ENCODE measurements around the gene RUBCN.
A peak's percentile ranks its signal among the peaks of the same experiment; 100 is the strongest.
"Not testable (repeated sequence)": the region's sequence is repeated elsewhere in the genome, so short reads cannot be mapped to it uniquely, and the experiment has no call there.

Gene RUBCN

DNA sequence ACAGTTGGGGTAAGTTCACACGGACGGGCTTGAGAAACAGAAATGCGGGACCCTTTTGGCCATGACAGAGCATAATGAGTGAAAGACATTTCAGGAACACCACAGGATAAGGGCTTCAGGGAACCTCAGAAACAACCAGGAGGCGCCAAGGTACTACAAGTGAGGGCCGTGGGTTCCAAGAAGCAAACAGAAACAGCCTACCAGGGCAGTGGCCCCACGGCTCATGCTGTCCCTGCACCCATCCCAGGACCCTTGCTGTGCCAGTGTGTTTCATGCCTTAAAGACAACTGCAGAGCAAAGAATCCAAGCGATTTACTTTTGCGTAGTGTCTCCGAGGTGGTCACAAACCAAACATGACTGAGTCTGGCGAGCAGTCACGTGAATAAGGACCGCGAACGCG, 54.0 kb downstream of the RUBCN start:
- no peak for DNase-seq

DNA sequence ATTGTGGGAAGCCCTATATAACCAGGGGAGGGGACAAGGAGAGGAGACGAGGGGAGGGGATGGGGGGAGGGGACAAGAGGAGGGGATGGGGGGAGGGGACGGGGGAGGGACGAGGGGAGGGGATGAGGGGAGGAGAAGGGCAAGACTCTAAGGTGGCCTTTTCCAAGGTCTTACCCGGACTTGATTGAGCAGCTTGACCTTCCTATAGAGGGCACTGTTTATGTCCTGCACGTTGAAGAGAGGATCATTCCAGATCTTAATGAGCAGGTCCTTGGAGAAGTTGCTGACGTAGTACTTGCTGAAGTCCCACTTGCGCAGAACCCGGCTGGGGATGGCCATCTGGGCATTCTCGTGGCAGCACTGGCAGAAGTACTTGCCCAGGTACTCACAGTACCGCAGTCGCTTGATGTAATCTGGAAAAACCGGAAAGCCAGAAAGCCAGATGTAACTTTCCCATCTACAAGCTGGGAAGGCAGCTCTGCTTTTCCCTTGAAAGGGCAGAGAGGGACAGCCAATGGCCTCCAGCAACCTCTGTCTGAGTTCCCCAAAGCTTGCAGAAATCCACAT, 55.7 kb downstream of the RUBCN start:
- no peak for DNase-seq

DNA sequence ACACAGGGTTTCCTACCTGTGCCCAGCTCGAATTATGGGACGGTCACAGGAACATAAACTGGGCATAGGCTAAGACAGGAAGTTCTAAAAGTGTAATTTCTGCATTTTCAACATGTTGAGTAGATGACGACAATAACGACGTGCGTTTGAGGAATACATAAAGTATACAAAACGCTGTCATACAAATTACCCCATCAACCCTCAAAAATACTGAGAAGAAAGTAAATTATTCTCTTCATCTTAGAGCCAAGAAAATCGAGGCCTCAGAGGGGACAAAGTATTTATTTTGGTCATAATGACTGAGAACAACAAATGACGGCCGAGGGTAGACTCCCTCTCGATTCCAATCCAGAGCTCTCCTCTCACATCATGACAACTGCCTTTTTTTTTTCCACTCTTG, 60.8 kb downstream of the RUBCN start:
- no peak for DNase-seq

DNA sequence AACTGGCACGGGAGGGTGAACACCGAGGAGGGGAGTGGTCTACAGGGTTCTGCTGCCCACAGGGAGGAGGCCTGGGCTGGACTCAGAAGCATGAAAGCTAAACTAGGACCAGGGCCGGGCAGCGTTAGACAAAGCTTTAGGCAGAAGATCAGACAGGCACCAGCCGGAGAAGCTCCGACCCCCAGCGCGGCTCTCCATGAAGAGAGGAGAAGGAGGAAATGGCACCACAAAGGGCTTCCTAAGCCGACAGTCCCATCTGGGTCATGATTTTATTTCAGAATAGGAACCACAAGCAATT, 61.2 kb downstream of the RUBCN start:
- no peak for DNase-seq

DNA sequence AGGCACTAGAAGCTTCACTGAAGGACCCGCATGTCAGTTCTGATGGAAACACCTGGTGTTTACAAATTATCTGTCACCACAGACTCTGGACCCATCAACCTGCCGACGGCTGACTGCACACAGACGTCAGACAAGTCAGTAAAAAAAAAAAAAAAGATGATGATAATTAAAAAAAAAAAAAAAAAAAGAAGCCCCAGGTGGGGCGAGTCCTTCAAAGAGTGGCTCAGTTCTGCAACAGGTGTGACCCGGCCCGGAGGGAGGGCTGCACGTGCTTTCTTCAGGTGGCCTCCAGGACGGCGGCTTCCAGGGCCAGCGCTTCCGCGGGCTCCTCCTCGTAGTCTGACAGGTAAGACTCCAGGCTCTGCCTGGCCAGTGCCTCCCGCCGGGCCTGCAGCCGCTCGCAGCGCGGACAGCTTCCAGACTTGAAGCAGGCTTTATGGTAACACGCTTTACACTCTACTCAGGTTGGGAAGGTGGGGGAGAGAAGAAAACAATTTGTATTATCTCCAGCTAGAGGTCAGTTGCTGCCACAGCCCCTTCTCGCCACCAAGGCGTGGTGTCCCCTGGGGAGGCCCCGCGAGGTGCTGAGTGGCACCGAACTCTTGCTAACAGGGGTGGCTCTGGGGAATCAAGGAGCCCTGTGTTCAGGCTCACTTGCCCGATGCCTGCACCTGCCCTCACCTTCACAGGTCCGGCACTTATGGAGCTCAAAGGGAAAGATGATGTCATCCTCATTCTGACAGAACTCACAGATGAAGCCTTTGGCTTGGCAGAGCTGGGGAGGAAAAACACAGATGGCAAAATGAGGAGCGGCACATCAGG, 61.8 kb downstream of the RUBCN start:
- DNase-seq: peak in 1 of 2 donors; percentile 52

DNA sequence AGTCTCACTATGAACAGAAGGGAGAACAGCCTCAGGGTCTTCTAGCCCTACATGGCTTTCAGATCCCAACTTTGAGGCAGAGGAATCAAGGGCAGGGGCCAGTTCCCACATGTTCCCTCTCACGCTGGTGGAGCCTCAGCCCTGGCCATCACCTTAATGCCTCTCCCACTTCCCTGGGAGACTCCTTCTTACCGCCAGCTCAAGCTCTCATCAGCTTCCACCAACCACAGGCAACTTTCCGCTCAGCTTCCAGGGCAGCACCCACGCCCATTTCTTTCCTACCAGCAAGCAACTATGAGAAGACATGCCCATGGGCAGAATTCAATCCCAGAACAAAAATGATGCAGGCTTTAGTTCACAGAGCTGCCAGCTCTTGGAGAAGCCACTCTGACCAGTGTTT, 63.5 kb downstream of the RUBCN start:
- no peak for DNase-seq

DNA sequence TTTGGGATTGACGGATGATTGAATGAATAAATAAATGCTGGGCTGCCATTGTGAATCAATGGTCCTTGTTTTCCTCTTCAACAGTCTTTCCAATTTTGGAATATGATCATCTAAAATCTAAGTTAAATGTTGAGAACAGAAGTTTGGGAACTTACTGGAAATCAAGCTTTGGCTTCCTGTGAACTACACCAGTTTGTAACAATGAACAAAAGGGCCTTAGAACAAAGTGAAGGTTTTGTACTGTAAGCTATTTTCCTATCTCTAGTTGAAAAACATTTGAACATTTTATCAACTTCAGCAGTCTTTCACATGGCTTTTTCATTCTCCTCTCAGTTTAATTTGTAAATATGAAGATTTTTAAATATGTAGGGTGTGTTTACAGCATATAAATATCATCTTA, 66.3 kb downstream of the RUBCN start:
- no peak for DNase-seq

DNA sequence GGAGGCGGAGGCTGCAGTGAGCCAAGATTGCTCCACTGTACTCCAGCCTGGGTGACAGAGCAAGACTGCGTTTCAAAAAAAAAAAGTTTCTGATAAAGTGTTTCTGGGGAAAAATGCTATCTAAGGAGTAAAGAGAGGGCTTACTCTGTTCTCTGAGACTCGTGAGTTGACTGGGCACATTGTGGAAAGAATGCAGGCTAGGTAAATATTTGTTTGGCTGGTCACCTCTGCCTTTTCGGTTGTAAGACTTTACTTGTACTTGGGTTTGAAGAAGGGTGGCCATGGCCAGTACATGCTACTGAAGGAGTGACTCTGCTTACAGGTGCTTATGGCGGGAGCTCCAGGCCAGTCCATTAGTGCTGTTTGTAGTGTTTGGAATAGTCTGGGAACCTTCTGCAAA, 68.7 kb downstream of the RUBCN start:
- DNase-seq: no peak

DNA sequence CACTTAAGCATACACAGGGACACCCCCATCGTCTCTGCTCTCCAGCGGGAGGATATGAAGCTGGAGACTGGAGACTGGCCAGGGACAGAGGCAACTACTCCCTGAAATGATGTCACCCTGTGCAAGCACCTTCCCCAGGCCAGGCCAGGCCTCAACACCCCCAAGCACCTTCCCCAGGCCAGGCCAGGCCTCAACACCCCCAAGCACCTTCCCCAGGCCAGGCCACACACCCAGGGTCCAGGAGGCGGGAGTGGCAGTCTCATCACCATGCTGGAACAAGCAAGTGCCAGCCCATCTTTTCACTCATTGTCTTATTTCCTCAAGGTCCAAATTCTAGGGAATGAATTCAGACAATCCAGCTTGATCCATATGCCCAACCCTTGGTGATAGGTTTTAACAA, 69.4 kb downstream of the RUBCN start:
- not testable (repeated sequence) for DNase-seq

DNA sequence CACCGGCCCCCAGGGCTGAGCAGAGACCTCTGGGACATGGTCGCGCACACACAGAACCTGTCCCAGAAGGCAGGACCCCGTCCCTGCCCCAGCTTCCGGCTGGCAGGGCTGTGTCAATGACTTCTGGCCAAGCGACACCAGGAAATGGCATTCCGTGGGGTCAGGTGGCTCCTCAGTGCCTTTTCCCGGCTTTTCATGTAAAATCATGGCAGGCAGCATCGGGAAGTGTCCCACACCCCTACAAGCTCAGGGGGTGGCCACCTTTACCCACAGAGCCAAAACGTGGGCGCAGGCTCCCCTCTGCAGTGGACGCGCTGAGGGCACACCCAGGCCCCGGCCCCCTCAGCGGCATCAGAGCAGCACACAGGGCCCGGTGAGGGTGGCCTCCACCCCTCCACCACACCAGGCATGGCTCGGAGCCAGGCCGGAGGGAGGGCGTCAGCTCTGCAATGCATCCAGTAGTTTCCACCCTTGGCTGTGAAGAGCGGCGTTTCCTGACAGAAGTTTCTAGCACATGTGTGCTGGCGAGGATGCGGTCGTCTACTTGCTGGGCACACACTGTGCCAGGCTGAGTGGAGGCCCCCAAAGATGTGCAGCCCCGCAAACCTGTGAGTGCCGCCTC, 70.4 kb downstream of the RUBCN start:
- not testable (repeated sequence) for DNase-seq

DNA sequence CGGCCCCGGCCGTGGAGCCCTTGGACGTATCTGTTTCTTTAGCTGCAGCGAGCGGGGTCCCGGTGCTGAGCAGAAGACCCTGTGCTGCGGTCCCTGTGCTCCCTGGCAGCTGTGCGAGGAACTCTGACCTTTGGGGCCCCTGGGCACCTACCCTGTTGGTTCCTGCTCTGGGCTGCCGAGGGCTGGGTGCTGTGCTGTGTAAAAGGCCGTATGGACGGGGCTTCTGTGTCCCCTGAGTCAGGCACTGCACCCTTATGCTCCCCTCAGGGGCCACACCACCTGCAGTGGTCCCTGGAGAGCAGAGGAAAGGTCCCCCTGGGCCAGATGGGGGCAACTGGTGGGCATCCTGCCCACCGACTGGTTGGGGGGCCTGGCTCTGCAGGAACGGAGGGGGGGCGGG, 71.2 kb downstream of the RUBCN start:
- DNase-seq: not testable (repeated sequence)

DNA sequence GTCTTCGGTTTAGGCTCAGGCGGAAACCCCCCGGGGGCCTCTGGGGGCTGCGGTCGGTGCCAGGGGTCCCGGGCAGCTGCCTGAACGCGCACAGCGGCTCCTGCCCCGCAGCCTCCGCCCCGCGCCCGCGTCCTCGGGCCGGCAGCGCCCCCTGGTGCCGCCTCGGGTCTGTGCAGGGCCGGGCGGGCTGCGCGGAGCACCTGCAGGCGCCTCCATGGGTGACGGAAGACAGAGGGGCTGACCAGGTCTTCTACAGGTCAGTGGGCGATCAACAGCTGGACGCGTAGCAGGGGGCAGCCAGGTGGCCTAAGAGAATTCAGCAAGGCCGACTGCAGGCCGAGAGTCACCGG, 71.6 kb downstream of the RUBCN start:
- DNase-seq: not testable (repeated sequence)

DNA sequence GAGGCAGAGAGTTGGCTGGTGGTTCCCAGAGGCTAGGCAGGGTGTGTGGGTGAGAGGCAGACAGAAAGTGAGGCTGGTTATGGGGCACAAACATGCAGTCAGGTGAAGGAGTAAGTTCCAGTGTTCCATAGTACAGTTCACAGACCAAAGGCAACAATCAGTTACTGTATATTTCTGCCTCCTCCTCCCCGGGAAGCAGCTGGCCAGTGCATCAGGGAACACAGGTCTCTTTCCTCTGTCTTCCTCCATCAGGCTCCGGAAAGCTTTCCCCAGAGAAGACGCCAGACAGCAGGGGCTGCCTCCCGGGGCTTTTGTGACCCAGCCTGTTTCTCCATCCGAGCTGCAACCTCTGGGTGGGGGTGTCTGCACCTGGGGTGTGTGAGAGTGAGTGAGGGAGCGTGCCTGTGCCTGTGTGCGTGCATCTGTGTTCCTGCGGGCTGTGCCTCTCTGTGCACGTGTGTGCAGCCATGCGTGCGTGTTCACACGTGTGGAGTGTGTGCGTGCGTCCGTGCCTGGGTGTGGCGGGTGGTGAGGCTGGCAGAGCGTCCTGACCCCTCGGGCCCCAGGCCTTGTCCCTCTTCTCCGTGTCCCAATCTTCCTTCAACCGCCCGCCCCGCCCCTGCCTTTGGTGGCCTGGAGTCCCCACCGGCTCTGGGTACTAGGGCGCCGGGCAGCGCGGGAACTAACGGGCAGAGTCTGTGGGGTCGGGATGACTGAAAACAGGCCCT, 72.1 kb downstream of the RUBCN start:
- DNase-seq: peak; percentile 25 to 26

DNA sequence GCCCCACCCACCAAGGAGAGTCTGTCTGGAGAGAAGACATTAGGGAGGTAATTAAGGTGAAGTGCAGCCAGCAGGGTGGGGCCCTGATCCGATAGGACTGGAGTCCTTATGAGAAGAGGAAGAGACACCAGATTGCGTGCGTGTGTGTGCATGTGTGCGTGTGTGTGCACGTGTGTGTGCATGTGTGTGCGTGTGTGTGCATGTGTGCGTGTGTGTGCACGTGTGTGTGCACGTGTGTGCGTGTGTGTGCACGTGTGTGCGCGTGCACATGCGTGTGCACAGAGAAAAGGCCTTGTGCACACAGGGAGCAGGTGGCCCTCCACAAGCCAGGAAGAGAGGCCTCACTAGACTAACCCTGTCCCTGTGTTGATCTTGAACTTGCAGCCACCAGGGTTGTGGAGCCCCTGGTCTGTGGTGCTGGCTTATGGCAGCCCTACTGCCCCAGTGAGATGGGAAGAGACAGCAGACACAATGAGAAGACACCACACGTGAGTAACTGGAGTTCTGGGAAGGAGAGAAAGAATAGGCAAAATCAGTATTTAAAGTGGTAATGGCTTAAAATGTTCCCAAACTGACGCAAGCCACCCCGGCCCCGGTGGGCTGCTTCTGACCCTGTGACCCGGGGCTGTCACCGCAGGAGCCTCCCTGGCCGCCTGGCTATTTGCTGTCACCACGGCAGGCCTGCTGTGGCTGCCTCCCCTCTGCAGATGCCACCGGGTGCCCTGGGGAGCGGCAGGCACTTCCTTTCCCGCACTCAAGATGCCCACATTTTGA, 73.2 kb downstream of the RUBCN start:
- not testable (repeated sequence) for DNase-seq

DNA sequence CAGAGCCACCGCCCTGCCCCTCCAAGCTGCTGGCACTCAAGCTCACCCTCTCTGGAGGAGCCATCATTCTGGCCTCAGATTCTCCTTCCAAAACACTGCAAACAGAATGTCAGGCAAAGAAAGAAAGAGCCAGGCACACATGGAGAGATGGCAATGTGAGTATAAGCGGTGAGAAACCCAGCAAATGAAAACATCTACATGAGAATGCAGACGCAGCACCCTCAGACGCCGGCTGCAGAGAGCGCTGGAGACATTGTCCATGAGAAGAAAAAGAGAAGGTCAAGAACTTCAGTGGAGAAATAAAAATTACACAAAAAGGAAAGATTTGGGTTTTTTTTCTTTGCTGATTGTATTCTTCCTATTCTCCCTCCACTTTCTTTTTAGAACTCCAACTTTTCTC, 74.4 kb downstream of the RUBCN start:
- DNase-seq: not testable (repeated sequence)

DNA sequence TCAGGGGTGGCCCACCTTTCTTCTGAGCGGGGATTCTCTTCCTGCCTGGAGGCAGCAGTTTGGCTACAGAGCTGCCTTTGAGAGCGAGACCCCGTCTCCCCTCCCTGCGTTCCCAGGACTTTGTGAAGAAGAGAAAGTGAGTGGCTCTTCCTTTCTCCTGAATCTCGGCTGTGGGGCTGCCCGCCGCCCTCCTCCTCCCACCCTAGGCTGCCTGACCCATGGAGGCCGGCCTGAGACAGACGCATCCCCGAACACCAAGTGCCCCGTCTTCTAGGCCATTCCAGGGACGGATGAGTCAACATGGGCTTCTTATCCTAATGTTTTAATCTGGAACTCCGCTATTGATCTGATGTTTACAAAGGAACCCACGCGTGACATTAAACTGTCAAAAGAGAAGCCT, 74.8 kb downstream of the RUBCN start:
- not testable (repeated sequence) for DNase-seq

DNA sequence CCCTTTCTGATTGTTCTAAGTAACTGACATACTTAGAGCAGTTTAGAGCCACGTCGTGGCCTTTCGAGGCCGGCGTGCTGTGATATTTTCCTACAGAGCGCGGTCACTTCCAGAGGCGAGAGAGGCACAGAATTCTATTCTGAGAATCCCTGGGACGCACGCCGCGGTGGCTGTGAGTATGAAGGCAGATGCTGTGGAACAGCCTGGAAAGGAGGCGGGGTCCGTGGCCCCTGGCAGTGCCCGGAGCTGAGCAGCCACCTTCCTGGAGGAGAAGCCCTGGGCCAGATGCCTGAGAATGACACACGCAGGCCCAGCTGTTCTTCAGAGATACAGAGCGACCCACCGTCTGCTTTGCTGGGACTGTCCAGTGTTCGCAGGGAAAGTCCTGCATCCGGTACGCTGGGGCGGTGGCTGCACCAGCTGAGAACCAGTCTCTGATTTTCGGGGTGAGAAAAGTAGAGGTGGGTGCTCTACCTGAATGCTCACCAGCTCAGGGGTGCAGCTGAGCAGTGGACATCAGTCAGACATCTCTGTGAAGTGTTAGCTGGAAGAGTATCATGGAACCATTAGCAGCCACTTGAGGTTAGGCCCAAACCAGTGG, 75.4 kb downstream of the RUBCN start:
- not testable (repeated sequence) for DNase-seq

DNA sequence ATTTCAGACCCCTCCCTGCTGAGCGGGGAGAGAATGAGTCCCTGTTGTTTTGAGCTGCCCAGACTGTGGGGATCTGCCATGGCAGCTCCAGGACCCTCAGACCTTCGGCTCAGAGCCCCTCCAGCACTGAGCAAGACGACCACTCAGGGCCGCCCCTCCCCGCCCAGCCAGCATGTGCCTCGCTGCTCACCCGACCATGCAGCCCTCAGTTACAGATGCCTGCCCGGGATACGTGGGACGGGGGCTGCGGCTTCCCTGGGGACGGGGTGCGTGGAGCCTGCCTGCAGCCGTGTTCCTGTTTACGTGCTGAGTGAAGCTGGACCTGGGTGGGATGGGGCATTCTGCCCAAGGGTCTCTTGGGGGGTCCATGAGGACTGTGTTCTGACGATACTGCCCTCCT, 77.0 kb downstream of the RUBCN start:
- DNase-seq: not testable (repeated sequence)

DNA sequence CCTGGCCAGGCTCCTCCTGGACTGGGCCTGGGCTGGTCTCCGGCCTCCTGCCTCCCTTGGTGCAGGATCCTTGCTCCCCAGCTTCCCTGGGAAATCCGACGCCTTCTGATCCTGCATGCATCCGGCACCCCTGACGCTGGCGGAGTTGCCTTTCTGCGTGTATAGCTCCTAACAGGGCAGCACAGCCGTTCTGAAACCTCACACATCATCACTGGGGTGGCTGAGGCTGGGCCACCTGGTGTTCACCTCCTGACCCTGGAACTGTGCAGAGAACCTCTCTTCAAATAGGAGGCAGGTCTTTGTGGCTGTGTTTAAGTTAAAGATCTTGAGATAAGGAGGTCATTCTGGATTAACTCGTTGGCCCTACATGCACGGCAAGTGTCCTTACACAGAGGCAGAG, 77.6 kb downstream of the RUBCN start:
- DNase-seq: not testable (repeated sequence)

DNA sequence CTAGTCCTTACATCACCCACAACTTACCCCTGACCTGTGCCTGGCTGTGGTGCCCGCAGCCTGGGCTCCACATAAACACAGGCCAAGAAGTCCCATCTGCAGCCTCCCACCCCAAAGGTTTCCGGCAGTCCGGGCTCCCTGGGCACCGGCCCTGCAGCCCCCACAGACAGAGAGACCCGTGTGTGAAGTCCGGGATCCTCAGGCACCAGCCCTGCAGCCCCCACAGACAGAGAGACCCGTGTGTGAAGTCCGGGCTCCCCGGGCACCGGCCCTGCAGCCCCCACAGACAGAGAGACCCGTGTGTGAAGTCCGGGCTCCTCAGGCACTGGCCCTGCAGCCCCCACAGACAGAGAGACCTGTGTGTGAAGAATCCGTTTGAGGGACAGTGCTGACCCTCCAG, 78.0 kb downstream of the RUBCN start:
- not testable (repeated sequence) for DNase-seq

DNA sequence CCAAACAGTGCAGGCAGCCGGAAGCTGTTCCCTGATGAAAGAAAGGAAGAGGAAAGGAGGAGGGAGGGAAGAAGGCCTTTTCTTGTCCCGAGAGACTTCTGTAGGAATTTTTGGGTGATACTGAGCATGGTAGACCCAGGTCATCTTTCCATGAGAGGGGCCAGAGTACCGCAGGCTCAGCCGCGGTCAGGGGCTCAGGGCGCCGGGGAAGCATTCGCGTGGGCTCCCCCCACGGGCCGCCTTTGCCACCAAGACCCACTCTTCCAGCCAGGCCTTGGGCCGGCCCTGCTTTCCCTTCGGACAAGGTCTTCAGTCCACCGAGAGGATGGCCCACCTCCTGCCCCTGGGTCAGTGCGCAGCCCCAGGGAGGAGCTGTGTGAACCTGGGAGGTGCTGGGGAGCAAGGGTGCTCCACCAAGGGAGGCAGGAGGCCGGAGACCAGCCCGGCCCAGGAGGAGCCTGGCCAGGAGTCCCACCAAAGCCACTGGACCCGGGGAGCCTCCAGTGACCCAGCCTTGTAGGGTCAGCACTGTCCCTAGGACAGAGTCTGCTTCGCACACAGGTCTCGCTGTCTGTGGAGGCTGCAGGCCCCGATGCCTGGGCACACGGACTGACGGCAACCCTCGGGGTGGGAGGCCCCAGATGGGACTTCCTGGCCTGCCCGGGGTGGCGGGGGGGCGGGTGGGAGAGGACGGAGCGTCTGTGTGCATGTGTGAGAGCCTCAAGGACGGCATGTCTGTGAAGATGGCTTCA, 79.0 kb downstream of the RUBCN start:
- not testable (repeated sequence) for DNase-seq

DNA sequence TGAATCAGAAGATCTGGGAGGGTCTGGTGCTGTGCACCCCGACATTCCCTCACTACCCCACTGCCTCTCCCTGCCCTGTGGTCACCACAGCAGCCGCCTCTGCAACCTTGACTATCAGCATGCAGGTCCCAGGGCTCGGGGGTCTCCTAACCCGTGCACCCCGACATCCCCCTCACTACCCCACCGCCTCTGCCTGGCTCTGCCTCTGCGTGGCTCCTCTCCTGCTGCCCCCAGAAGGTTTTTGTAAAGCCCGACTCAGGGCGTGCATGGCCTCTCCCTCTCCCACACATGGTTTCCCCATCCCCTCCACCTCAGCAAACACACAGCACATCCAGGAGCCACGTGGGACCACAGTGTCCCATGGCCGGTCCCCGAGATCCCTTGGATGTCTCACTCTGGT, 79.7 kb downstream of the RUBCN start:
- DNase-seq: not testable (repeated sequence)
